ENCODE data around the gene AJM1. TPM values are rescaled to one million over a fixed set of nuclear protein-coding genes. Genes with fewer than 3 reads are reported as not detected.
"Not testable (repeated sequence)": the region's sequence is repeated elsewhere in the genome, so short reads cannot be mapped to it uniquely, and the experiment has no call there.

The AJM1 gene
- total RNA-seq, 1 experiment from 2014 or later = 3.6 TPM

DNA sequence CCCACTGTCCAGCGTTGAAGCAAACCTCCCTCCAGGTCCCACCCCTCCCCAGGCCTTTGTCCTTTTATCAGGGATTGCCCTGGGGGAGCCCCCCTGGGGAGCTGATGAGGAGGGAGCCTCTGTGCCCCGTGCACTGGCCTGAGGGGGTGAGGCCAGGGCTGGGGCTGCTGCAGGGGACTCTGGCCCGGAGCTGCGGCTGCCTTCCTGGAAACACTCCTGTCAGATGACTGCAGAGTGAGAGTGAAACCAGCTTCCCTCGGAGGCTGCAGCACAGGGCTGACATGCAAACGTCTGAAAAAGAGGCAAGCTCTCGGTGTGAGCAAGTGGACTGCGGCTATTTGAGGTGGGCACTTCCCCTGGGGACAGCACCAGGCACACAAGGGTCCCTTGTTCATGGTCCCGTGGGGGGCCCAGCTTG, 39.4 kb downstream of the AJM1 start:
- Mint-ChIP-seq H3K36me3 (ENCODE audit: insufficient read depth, unreplicated experiment) (no peaks in the 10 kb centered on the region), H3K4me3 (ENCODE audit: unreplicated experiment) (peak overlapping the region; percentile 13), H3K9me3 (ENCODE audit: unreplicated experiment) (peaks cover 2% of the 10 kb centered on the region), H3K27ac (ENCODE audit: unreplicated experiment) (peak overlapping the region; percentile 11), H3K4me1 (ENCODE audit: low read depth, unreplicated experiment) (no peaks in the 10 kb centered on the region), H3K27me3 (ENCODE audit: insufficient read depth, unreplicated experiment) (no peaks in the 10 kb centered on the region)
- peak; percentile 27 to 61 for DNase-seq
- intact Hi-C loops (cut with micrococcal nuclease; ENCODE audit: unreplicated experiment) = no loop called here
- H3K36me3 ChIP-seq (ENCODE audit: control insufficient read depth, insufficient read depth, low read length) = no peaks in the 10 kb centered on the region
- H3K4me1 ChIP-seq = peaks cover 24% of the 10 kb centered on the region
- ChIA-PET CTCF (interaction anchor here (2.0 kb wide), 1 partner anchor 165 kb away, joined by 4 read pairs; the partner anchor contains the start of gene NPDC1), POLR2A (interaction anchor here (1.4 kb wide), 1 partner anchor 16 kb away, joined by 5 read pairs; the partner anchor contains the start of gene EDF1)
- no TSS peak for BruUV-seq (replicated peaks)
- no peak overlapping the region for H3K4me3 ChIP-seq (ENCODE audit: low read depth, low read length)
- no peaks in the 10 kb centered on the region for H3K27me3 ChIP-seq (replicated peaks; ENCODE audit: control insufficient read depth, insufficient read depth, low read length)
- no peaks in the 10 kb centered on the region for H3K9me3 ChIP-seq
- TF ChIP-seq, protein P1, sequence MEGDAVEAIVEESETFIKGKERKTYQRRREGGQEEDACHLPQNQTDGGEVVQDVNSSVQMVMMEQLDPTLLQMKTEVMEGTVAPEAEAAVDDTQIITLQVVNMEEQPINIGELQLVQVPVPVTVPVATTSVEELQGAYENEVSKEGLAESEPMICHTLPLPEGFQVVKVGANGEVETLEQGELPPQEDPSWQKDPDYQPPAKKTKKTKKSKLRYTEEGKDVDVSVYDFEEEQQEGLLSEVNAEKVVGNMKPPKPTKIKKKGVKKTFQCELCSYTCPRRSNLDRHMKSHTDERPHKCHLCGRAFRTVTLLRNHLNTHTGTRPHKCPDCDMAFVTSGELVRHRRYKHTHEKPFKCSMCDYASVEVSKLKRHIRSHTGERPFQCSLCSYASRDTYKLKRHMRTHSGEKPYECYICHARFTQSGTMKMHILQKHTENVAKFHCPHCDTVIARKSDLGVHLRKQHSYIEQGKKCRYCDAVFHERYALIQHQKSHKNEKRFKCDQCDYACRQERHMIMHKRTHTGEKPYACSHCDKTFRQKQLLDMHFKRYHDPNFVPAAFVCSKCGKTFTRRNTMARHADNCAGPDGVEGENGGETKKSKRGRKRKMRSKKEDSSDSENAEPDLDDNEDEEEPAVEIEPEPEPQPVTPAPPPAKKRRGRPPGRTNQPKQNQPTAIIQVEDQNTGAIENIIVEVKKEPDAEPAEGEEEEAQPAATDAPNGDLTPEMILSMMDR (IDR thresholded peaks at IDR 0.05; ENCODE audit: insufficient read depth in 1 of 2, low read depth in 1 of 2, low read length in 1 of 2, severe bottlenecking in 1 of 2, unreplicated experiment in 1 of 2) = no peak

DNA sequence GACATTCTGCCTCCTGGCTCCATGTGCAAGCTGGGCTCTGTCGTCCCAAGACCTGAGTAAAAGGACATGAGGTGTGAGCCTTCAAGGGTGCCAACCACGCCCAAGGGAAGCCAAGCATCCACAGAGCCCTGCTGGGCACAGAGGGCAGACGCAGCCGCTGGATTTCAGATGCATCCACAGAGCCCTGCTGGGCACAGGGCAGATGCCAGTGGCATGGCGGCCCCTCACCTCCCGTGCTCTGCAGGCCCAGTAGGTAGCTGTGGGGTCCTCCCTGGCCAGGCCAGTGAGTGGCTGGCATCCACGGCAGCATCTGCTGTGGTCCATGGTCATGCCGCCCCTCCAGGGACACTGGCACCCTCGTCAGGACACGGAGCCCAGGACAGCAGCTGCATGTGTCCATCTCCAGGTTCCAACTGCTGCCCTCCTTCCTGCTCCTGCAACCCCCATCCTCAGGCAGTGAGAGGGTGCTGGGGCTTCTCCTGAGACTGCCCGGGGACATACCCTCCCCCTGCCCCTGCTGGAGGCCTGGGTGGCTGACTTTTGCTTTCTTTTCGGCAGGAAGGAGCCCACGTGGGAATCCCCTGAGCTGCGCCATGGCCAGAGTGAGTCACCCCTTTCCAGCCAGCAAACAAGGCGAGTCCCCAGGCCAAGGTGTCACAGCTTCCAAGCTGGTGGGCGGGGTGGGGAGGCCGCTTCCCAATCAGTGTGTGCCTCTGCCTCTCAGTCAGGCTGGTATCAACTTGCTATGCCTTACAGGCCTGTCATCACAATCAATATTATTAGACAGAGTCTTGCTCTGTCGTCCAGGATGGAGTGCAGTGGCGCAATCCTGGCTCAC, 40.0 kb downstream of the AJM1 start:
- no peaks in the 10 kb centered on the region for H3K27me3 Mint-ChIP-seq (ENCODE audit: insufficient read depth, unreplicated experiment)
- peaks cover 26% of the 10 kb centered on the region for H3K4me1 ChIP-seq
- no peaks in the 10 kb centered on the region for H3K9me3 ChIP-seq
- no peaks in the 10 kb centered on the region for H3K27me3 ChIP-seq (replicated peaks; ENCODE audit: control insufficient read depth, insufficient read depth, low read length)
- POLR2A ChIA-PET = interaction anchor here (0.6 to 1.4 kb wide), 2 partner anchors 16 to 31 kb away, joined by 3 to 5 read pairs; partner anchors contain the start of gene EDF1
- no peaks in the 10 kb centered on the region for H3K9me3 Mint-ChIP-seq (ENCODE audit: unreplicated experiment)
- CTCF ChIA-PET = interaction anchor here (2.0 kb wide), 1 partner anchor 164 kb away, joined by 4 read pairs; the partner anchor contains the start of gene NPDC1
- H3K27ac Mint-ChIP-seq (ENCODE audit: unreplicated experiment) = no peak overlapping the region
- no peak overlapping the region; the same call in 1 of the 2 replicates for H3K4me3 ChIP-seq (ENCODE audit: low read depth, low read length)
- BruUV-seq (replicated peaks) = no TSS peak
- H3K4me1 Mint-ChIP-seq (ENCODE audit: low read depth, unreplicated experiment) = no peaks in the 10 kb centered on the region
- no peaks in the 10 kb centered on the region for H3K36me3 Mint-ChIP-seq (ENCODE audit: insufficient read depth, unreplicated experiment)
- peak overlapping the region; percentile 13 for H3K4me3 Mint-ChIP-seq (ENCODE audit: unreplicated experiment)
- TF ChIP-seq, protein P1 (IDR thresholded peaks at IDR 0.05; ENCODE audit: insufficient read depth in 1 of 2, low read depth in 1 of 2, low read length in 1 of 2, severe bottlenecking in 1 of 2, unreplicated experiment in 1 of 2) = no peak
- no peaks in the 10 kb centered on the region for H3K36me3 ChIP-seq (ENCODE audit: control insufficient read depth, insufficient read depth, low read length)
- intact Hi-C loops (cut with micrococcal nuclease; ENCODE audit: unreplicated experiment) = no loop called here
- DNase-seq = peak; percentile 67 to 82

DNA sequence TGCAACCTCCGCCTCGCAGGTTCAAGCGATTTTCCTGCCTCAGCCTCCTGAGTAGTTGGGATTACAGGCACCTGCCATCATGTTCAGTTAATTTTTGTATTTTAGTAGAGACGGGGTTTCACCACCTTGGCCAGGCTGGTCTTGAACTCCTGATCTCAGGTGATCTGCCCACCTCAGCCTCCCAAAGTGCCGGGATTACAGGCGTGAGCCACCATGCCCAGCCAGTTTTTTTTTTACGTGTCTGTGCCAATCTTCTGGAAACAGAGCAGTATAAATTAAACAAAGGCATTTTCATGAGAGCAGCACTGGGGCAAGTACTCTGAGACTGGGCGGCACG, 40.6 kb downstream of the AJM1 start:
- H3K4me3 Mint-ChIP-seq (ENCODE audit: unreplicated experiment); H3K36me3 Mint-ChIP-seq (ENCODE audit: insufficient read depth, unreplicated experiment); DNase-seq; H3K4me1 Mint-ChIP-seq (ENCODE audit: low read depth, unreplicated experiment); H3K27me3 Mint-ChIP-seq (ENCODE audit: insufficient read depth, unreplicated experiment); intact Hi-C loops (cut with micrococcal nuclease; ENCODE audit: unreplicated experiment); H3K9me3 Mint-ChIP-seq (ENCODE audit: unreplicated experiment); CTCF ChIA-PET; BruUV-seq (replicated peaks); H3K27ac Mint-ChIP-seq (ENCODE audit: unreplicated experiment); H3K9me3 ChIP-seq; POLR2A ChIA-PET; H3K4me3 ChIP-seq (ENCODE audit: low read depth, low read length); H3K27me3 ChIP-seq (replicated peaks; ENCODE audit: control insufficient read depth, insufficient read depth, low read length); H3K36me3 ChIP-seq (ENCODE audit: control insufficient read depth, insufficient read depth, low read length): not testable (repeated sequence)
- peaks cover 27% of the 10 kb centered on the region for H3K4me1 ChIP-seq

DNA sequence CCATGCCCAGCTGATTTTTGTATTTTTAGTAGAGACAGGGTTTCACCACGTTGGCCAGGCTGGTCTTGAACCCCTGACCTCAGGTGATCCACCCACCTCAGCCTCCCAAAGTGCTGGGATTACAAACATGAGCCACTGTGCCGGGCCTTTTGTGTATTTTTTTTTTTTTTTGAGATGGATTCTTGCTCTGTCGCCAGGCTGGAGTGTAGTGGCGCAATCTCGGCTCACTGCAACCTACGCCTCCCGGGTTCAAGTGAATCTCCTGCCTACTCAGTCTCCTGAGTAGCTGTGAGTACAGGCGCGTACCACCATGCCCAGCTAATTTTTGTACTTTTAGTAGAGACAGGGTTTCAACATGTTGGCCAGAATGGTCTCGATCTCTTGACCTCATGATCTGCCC, 41.4 kb downstream of the AJM1 start:
- H3K27me3 ChIP-seq (replicated peaks; ENCODE audit: control insufficient read depth, insufficient read depth, low read length); DNase-seq; POLR2A ChIA-PET; H3K4me1 Mint-ChIP-seq (ENCODE audit: low read depth, unreplicated experiment); H3K9me3 Mint-ChIP-seq (ENCODE audit: unreplicated experiment); H3K27me3 Mint-ChIP-seq (ENCODE audit: insufficient read depth, unreplicated experiment); H3K36me3 ChIP-seq (ENCODE audit: control insufficient read depth, insufficient read depth, low read length); H3K4me3 ChIP-seq (ENCODE audit: low read depth, low read length); intact Hi-C loops (cut with micrococcal nuclease; ENCODE audit: unreplicated experiment); H3K4me3 Mint-ChIP-seq (ENCODE audit: unreplicated experiment); BruUV-seq (replicated peaks); H3K27ac Mint-ChIP-seq (ENCODE audit: unreplicated experiment); H3K36me3 Mint-ChIP-seq (ENCODE audit: insufficient read depth, unreplicated experiment); H3K9me3 ChIP-seq: not testable (repeated sequence)
- peaks cover 27% of the 10 kb centered on the region for H3K4me1 ChIP-seq
- CTCF ChIA-PET = interaction anchor here (0.7 kb wide), 1 partner anchor 273 kb away, joined by 3 read pairs; no protein-coding TSS in a partner anchor
